ENCODE measurements around the gene BCAS3.

The BCAS3 gene

DNA sequence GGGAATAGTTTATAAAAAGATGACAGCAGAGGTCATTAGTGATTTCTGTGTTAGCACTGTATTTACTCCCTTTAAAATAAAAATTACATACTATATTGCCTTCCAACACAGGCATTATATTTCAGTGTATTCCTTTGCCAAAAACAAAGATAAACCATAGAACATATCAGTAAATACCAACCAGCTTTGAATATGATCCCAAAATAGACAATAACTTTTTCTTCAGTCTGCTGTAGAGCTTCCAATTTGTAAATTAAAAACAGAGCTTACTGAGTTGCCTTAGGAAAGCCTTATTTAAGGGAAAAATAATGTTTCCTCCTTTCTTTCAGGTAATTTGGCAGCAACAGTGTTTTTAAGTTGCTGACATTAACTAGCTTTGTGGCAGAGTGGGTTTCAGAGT, 369.9 kb downstream of the BCAS3 start:
- H3K27ac ChIP-seq (ENCODE audit: insufficient read depth, low read length, poor library complexity, severe bottlenecking): no peak overlapping the region
- no peak for DNase-seq
- H3K36me3 ChIP-seq (ENCODE audit: control insufficient read depth, insufficient read depth, low read length): no peaks in the 10 kb centered on the region
- H3K9me3 ChIP-seq (ENCODE audit: control insufficient read depth, low read length): no peaks in the 10 kb centered on the region
- H3K4me1 ChIP-seq (ENCODE audit: control insufficient read depth, insufficient read depth, low read length, poor library complexity, severe bottlenecking): no peaks in the 10 kb centered on the region
- H3K4me3 ChIP-seq (ENCODE audit: insufficient read depth, low read depth, low read length, poor library complexity, severe bottlenecking): no peak overlapping the region
- H3K27me3 ChIP-seq (replicated peaks; ENCODE audit: control insufficient read depth, insufficient read depth, low read length, poor library complexity, severe bottlenecking): no peaks in the 10 kb centered on the region

DNA sequence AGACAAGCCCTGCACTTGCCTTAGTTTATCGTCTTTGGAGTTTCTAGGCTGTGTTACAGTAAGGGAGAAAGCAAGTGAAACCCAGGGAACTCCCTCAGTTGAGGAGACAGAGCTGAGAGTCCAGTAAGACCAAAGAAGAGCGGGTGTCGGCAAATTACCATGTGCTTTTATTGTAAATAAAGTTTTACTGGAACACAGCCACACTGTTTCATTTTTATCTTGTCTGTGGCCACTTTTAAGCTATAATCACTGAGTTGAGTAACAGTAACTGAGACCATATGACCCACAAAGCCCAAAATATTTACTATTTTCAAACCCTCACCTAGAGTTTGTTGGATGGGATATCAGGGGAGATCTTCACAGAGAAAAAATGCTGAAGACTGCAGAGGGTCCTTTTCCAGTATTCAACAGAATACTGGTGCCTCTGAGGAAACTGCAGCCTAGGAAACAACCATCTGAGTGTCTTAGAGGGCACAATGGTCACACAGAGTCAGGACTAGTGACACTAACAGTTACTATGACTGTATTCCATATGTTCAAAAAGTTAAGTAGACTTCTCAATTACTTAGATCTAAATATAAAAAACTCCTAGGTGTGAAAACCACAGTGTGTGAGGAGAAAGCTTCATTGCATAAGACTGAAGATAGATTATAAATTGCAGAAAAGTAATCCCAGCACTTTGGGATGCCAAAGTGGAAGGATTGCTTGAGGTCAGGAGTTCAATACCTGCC, 370.9 kb downstream of the BCAS3 start:
- DNase-seq: no peak

GRCh38 chr17:61053469-61053868, 375.8 kb downstream of the BCAS3 start:
- no peaks in the 10 kb centered on the region for H3K36me3 ChIP-seq (ENCODE audit: control insufficient read depth, insufficient read depth, low read length)
- H3K27ac ChIP-seq (ENCODE audit: insufficient read depth, low read length, poor library complexity, severe bottlenecking): no peak overlapping the region
- H3K9me3 ChIP-seq (ENCODE audit: control insufficient read depth, low read length): no peaks in the 10 kb centered on the region
- H3K4me1 ChIP-seq (ENCODE audit: control insufficient read depth, insufficient read depth, low read length, poor library complexity, severe bottlenecking): peaks cover 3% of the 10 kb centered on the region
- no peak for DNase-seq
- no peaks in the 10 kb centered on the region for H3K27me3 ChIP-seq (replicated peaks; ENCODE audit: control insufficient read depth, insufficient read depth, low read length, poor library complexity, severe bottlenecking)
- H3K4me3 ChIP-seq (ENCODE audit: insufficient read depth, low read depth, low read length, poor library complexity, severe bottlenecking): no peak overlapping the region

More for the DNA sequence above, 370.9 kb downstream of the BCAS3 start:
- Histone ChIP-seq H3K27ac (ENCODE audit: insufficient read depth, low read length, poor library complexity, severe bottlenecking) (no peak overlapping the region), H3K4me1 (ENCODE audit: control insufficient read depth, insufficient read depth, low read length, poor library complexity, severe bottlenecking) (no peaks in the 10 kb centered on the region), H3K4me3 (ENCODE audit: insufficient read depth, low read depth, low read length, poor library complexity, severe bottlenecking) (no peak overlapping the region), H3K27me3 (replicated peaks; ENCODE audit: control insufficient read depth, insufficient read depth, low read length, poor library complexity, severe bottlenecking) (no peaks in the 10 kb centered on the region), H3K9me3 (ENCODE audit: control insufficient read depth, low read length) (no peaks in the 10 kb centered on the region), H3K36me3 (ENCODE audit: control insufficient read depth, insufficient read depth, low read length) (no peaks in the 10 kb centered on the region)

- no peak overlapping the region for H3K27ac ChIP-seq (ENCODE audit: insufficient read depth, low read length, poor library complexity, severe bottlenecking)
- DNase-seq: no peak
These were observed 376.8 kb downstream of the BCAS3 start for GRCh38 chr17:61054436-61054835.

DNA sequence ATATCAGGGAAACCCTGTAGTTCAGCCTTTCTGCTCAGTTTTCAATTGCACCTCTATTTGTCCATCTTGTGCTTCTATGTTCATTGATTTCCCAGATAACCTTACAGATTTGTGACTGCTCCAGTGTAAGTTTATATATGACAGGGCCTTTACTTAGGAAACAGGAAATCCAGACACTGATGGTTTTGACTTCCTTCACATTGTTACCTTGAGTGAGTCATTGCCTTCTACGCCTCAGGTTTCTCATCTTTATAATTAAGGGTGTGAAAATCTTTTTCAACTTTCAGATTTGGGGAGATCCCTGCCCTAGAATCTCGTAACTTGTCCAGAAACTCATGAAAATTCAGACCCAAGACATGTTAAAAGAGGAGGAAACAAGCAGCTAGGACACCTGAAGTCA, 379.6 kb downstream of the BCAS3 start:
- Histone ChIP-seq H3K36me3 (ENCODE audit: control insufficient read depth, insufficient read depth, low read length) (no peaks in the 10 kb centered on the region), H3K27ac (ENCODE audit: insufficient read depth, low read length, poor library complexity, severe bottlenecking) (no peak overlapping the region), H3K27me3 (replicated peaks; ENCODE audit: control insufficient read depth, insufficient read depth, low read length, poor library complexity, severe bottlenecking) (no peaks in the 10 kb centered on the region), H3K9me3 (ENCODE audit: control insufficient read depth, low read length) (no peaks in the 10 kb centered on the region), H3K4me1 (ENCODE audit: control insufficient read depth, insufficient read depth, low read length, poor library complexity, severe bottlenecking) (peaks cover 3% of the 10 kb centered on the region), H3K4me3 (ENCODE audit: insufficient read depth, low read depth, low read length, poor library complexity, severe bottlenecking) (no peak overlapping the region)
- DNase-seq: no peak

More at GRCh38 chr17:61054436-61054835, 376.8 kb downstream of the BCAS3 start:
- no peaks in the 10 kb centered on the region for H3K9me3 ChIP-seq (ENCODE audit: control insufficient read depth, low read length)
- no peaks in the 10 kb centered on the region for H3K36me3 ChIP-seq (ENCODE audit: control insufficient read depth, insufficient read depth, low read length)
- peaks cover 3% of the 10 kb centered on the region for H3K4me1 ChIP-seq (ENCODE audit: control insufficient read depth, insufficient read depth, low read length, poor library complexity, severe bottlenecking)
- no peak overlapping the region for H3K4me3 ChIP-seq (ENCODE audit: insufficient read depth, low read depth, low read length, poor library complexity, severe bottlenecking)
- H3K27me3 ChIP-seq (replicated peaks; ENCODE audit: control insufficient read depth, insufficient read depth, low read length, poor library complexity, severe bottlenecking): no peaks in the 10 kb centered on the region

DNA sequence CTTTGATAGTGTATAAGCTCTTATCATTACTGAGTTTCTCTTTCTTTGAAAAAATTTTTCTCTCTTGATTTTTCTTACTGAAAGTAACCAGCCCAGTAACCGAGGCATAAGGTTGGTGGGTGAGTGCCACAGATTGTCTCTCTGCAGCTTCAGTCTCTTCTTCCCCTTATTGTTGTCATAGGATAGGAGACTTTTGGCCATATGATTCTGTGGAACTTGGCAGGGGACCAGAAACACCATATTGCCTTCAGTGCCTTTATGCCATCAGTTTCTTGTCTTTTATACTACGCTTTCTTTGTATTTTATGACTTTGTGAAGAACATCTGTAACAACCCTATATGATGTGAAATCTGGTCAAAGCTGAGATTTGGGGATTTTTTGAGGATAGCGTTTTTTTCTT, 380.4 kb downstream of the BCAS3 start:
- Histone ChIP-seq H3K4me1 (ENCODE audit: control insufficient read depth, insufficient read depth, low read length, poor library complexity, severe bottlenecking) (peaks cover 3% of the 10 kb centered on the region), H3K4me3 (ENCODE audit: insufficient read depth, low read depth, low read length, poor library complexity, severe bottlenecking) (no peak overlapping the region), H3K27me3 (replicated peaks; ENCODE audit: control insufficient read depth, insufficient read depth, low read length, poor library complexity, severe bottlenecking) (no peaks in the 10 kb centered on the region), H3K9me3 (ENCODE audit: control insufficient read depth, low read length) (no peaks in the 10 kb centered on the region), H3K36me3 (ENCODE audit: control insufficient read depth, insufficient read depth, low read length) (no peaks in the 10 kb centered on the region), H3K27ac (ENCODE audit: insufficient read depth, low read length, poor library complexity, severe bottlenecking) (no peak overlapping the region)
- no peak for DNase-seq

GRCh38 chr17:61063528-61063927, 385.9 kb downstream of the BCAS3 start:
- Histone ChIP-seq H3K36me3 (ENCODE audit: control insufficient read depth, insufficient read depth, low read length) (no peaks in the 10 kb centered on the region), H3K27ac (ENCODE audit: insufficient read depth, low read length, poor library complexity, severe bottlenecking) (no peak overlapping the region)
- DNase-seq: no peak

DNA sequence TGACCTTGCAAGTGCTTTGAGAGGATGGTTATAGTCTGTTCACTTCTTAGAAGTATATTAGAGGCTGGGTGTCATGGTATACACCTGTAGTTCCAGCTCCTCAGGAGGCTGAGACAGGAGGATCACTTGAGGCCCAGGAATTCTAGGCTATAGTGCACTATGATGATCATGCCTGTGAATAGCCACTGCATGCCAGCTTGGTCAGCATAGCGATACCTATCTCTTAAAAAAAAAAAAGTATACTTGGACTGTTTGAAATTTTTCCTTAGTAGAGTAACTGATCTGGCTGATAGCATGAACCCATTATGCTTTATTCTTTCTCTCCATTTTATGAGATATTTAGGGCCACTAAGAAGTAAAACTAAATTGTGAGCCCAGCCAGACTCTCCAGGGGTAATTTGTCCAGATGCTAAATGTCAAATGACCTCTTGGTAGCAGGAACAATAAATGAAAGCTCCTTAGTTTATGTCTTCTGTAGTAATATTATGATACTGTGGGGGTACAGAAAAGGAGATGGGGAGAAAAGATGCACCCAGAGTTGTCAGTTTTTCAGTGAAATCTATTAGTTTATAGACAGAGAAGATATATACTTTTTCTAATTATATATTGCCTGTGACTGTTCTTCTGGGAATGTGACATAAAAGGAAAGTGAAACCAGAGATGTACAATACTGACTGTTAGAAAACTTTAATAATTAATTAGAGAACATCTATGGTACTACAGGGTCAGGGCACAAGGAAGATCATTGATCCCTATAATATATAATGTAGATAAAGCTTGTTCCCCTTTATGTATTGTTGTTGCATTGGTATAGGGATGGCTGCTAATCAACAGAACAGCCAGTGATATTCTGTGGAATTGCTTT, 386.7 kb downstream of the BCAS3 start:
- Histone ChIP-seq H3K27ac (ENCODE audit: insufficient read depth, low read length, poor library complexity, severe bottlenecking) (no peak overlapping the region), H3K4me1 (ENCODE audit: control insufficient read depth, insufficient read depth, low read length, poor library complexity, severe bottlenecking) (no peaks in the 10 kb centered on the region), H3K4me3 (ENCODE audit: insufficient read depth, low read depth, low read length, poor library complexity, severe bottlenecking) (no peak overlapping the region), H3K27me3 (replicated peaks; ENCODE audit: control insufficient read depth, insufficient read depth, low read length, poor library complexity, severe bottlenecking) (no peaks in the 10 kb centered on the region), H3K36me3 (ENCODE audit: control insufficient read depth, insufficient read depth, low read length) (no peaks in the 10 kb centered on the region), H3K9me3 (ENCODE audit: control insufficient read depth, low read length) (no peaks in the 10 kb centered on the region)
- no peak for DNase-seq

More at GRCh38 chr17:61063528-61063927, 385.9 kb downstream of the BCAS3 start:
- Histone ChIP-seq H3K4me3 (ENCODE audit: insufficient read depth, low read depth, low read length, poor library complexity, severe bottlenecking) (no peak overlapping the region), H3K9me3 (ENCODE audit: control insufficient read depth, low read length) (no peaks in the 10 kb centered on the region), H3K27me3 (replicated peaks; ENCODE audit: control insufficient read depth, insufficient read depth, low read length, poor library complexity, severe bottlenecking) (no peaks in the 10 kb centered on the region), H3K4me1 (ENCODE audit: control insufficient read depth, insufficient read depth, low read length, poor library complexity, severe bottlenecking) (no peaks in the 10 kb centered on the region)

GRCh38 chr17:61065263-61065773, 387.7 kb downstream of the BCAS3 start:
- no peaks in the 10 kb centered on the region for H3K9me3 ChIP-seq (ENCODE audit: control insufficient read depth, low read length)
- H3K4me1 ChIP-seq (ENCODE audit: control insufficient read depth, insufficient read depth, low read length, poor library complexity, severe bottlenecking): no peaks in the 10 kb centered on the region
- DNase-seq: no peak
- no peak overlapping the region for H3K4me3 ChIP-seq (ENCODE audit: insufficient read depth, low read depth, low read length, poor library complexity, severe bottlenecking)
- H3K36me3 ChIP-seq (ENCODE audit: control insufficient read depth, insufficient read depth, low read length): no peaks in the 10 kb centered on the region
- H3K27me3 ChIP-seq (replicated peaks; ENCODE audit: control insufficient read depth, insufficient read depth, low read length, poor library complexity, severe bottlenecking): no peaks in the 10 kb centered on the region
- no peak overlapping the region for H3K27ac ChIP-seq (ENCODE audit: insufficient read depth, low read length, poor library complexity, severe bottlenecking)

- Histone ChIP-seq H3K36me3 (ENCODE audit: control insufficient read depth, insufficient read depth, low read length) (no peaks in the 10 kb centered on the region), H3K27me3 (replicated peaks; ENCODE audit: control insufficient read depth, insufficient read depth, low read length, poor library complexity, severe bottlenecking) (no peaks in the 10 kb centered on the region), H3K27ac (ENCODE audit: insufficient read depth, low read length, poor library complexity, severe bottlenecking) (no peak overlapping the region), H3K4me3 (ENCODE audit: insufficient read depth, low read depth, low read length, poor library complexity, severe bottlenecking) (no peak overlapping the region), H3K4me1 (ENCODE audit: control insufficient read depth, insufficient read depth, low read length, poor library complexity, severe bottlenecking) (no peaks in the 10 kb centered on the region), H3K9me3 (ENCODE audit: control insufficient read depth, low read length) (no peaks in the 10 kb centered on the region)
- no peak for DNase-seq
These were observed 388.4 kb downstream of the BCAS3 start for GRCh38 chr17:61066062-61066461.

Data from effector memory CD4-positive, alpha-beta T cell (primary cell).